ENCODE data around the gene KXD1.

DNA sequence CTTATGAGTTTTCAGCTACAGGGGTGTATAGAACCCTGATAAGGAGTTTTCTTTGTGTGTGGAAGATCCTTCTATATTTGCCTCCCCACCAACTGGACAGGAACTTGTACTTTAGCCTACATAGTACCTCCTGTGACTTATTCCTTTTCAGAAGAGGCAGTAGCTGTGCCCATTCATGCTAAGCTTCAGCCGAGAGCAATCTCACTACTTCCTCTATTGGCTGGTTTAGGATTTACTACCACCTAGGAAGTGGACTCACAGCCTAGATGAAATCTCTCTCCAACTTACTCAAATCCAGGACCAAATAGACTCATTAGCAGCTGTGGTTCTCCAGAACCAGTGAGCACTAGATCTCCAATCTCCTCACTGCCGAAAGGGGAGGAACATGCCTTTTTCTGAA, 28.6 kb downstream of the KXD1 start:
- TF ChIP-seq CTCF (IDR thresholded peaks at IDR 0.05) = no peak
- TF ChIP-seq POLR2A (IDR thresholded peaks at IDR 0.05) = no peak
